NCI-H1092 (cell line): ENCODE data around the gene FOXK2.

Experiments used
- DNase-seq: peaks from one replicate; lab custom pipeline; 2025; lab: John Stamatoyannopoulos, UW

The FOXK2 gene

GRCh38 chr17:82609655-82610054, 90.1 kb downstream of the FOXK2 start:
- DNase-seq = no peak

GRCh38 chr17:82611140-82612058, 91.9 kb downstream of the FOXK2 start:
- no peak for DNase-seq

DNA sequence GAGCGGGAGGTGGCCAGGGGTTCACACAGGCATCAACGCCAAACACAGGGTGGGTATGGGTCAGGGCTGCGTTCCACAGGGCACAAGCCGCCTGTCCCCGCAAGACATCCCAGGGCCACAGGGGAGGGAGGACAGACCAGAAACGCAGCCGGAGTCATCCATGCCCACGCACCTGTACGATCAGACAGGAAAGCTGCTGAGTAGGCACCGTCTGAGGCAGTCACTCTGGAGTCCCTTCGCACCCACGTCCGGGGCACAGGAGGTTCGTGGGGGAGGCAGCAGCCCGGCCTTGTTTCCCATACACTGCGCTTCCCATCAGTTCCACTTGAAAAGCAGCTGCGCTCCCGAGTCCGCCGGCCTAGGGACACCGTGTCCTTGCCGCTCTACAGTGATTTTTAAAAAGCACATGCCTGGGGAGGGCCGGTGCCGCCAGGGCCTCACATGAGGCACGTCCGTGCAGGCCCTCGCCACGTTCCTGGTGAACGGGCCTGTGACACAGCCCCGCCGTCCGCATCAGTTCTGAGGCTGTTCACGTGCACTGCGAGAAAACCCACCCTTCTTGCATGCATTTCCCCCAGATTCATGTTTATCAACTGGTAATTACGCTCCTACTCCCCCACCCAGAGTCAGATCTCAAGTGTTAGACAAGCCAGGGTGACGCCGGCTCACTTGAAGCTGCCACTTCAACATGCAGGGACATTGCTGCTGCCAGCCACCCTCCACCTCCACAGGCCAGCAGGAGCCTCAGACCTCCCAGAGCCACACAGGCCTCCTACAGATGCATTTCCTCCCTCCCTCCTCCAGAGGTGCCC, 94.0 kb downstream of the FOXK2 start:
- no peak for DNase-seq

DNA sequence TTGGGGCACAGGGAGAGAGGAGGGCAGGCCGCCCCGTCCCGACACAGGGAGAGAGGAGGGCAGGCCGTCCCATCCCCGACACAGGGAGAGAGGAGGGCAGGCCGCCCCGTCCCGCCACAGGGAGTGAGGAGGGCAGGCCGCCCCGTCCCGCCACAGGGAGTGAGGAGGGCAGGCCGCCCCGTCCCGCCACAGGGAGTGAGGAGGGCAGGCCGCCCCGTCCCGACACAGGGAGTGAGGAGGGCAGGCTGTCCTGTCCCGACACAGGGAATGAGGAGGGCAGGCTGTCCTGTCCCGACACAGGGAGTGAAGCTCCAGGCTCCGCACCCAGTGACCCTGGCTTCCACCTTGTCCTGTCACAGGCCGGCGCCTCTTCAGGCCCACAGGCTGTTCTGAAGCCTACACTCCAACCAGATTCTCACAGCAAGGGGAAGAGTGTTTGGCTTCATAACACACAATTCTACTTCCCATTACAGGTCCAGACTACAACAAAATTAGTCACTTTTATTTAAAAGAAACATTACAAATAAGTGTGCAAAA, 94.6 kb downstream of the FOXK2 start:
- no peak for DNase-seq

DNA sequence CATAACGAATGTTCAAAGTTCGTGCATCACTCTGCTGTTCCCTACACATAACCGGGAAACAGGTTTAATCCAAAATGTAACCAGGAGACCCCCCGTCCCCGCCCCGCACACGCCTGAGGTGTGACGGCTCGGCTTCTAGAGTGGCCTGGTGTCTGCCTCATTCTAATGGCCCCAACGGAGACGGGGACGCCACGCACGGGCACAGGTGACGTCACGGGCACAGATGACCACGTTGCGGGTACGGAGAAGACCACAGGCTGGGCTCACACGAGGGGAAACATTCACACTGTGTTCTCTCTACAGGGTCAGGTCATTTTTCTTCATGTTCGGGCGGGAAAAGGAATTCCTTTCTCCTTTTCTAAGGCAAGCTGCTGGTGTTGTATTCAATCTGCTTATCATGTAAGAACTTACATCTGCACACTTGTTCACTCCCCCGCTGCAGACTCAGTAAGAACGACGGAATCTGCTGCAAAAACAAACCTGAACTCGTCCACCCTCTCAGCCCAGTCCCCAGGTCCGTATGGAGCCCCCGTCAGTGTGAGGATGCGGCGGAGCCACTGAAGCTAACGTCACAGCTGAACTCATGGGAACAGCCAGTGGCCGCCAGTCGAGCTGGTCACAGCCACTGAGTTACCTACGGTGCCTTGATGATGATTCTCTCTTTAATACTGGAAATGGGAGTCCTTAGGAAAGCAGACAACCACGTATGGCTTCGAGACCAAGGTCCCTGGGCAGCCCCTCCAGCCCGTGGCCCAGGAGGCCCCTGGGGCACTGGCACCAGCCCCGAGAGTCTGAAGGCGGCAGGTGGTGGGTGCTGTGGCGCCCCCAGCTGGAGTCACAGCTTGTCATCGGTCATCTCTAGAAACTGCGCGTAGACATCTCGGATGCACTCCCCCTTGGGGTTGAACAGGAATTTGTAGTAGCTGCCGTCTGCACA, 95.8 kb downstream of the FOXK2 start:
- no peak for DNase-seq

GRCh38 chr17:82616021-82616711, 96.6 kb downstream of the FOXK2 start:
- DNase-seq = no peak

- no peak for DNase-seq
These were observed 99.7 kb downstream of the FOXK2 start for GRCh38 chr17:82619211-82619610.

- DNase-seq = no peak
These were observed 100.1 kb downstream of the FOXK2 start for GRCh38 chr17:82619641-82620040.

DNA sequence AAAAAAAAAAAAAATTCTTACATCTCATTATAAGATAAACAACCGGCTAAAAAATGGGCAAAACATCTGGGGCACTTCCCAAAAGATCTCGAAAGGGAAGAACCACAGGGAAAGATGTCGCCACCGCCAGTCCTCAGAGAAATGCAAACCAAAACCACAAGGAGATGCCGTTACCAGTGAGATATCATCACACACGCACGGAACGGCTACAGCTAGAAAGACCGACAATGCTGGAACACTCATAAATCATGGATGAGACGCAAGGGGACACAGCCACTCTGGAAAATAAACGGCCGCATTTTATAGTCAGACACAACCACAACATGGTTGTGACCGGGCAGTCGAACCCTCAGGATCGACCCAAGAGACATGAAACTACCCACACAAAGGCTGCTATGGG, 104.2 kb downstream of the FOXK2 start:
- DNase-seq = no peak

DNA sequence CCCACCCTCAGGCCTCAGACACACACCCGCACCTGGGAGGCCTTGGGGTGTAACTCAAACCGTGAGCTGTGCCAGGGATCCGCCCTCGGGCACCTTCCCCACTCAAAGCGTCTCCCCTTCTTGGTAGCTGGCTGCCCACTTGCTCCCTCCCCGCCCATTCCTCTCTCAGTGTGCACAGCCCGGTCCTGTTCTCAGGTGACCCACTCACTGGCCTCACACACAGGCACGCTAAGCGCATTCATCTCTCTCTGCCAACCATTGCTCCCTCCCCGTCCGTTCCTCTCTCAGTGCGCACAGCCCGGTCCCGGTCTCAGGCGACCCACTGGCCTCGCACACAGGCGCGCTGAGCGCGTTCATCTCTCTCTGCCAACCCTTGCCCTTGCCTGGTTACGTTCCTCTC, 107.9 kb downstream of the FOXK2 start:
- no peak for DNase-seq

GRCh38 chr17:82629748-82630147, 110.2 kb downstream of the FOXK2 start:
- DNase-seq = no peak

DNA sequence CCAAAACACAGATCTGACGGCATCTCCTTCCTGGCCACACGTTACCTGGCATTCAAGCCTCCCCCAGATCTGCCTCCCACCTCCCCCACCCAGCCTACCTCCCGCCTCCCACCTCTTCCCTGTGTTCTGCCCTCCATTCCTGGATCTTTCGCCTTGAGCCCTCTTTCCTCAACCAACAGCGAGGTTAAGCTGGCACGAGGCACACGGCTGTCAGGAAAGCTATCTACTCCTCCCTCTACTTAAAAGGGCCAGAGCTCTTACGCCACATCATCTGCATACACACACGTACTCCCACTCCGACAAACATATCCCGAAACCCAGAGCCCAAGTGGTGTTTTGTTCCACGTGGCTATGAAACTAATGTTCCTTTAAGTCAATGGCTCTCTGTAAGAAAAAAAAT, 110.7 kb downstream of the FOXK2 start:
- no peak for DNase-seq

DNA sequence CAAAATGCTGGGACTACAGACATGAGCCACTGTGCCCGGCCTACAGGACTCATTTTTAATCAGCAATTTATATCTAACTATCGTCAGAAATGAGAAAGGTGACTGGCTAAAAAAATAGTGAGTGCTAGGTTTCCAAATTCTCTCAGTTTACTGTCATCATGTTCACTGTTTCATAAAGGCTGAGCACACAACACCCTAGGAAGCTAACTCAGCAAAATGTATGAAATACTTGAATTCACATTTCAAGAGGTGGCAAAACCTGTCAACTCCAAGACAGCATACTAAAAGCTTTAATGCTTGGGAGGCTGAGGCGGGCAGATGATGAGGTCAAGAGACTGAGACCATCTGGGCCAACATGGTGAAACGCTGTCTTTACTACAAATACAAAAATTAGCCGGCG, 112.0 kb downstream of the FOXK2 start:
- no peak for DNase-seq

GRCh38 chr17:82632451-82632850, 112.9 kb downstream of the FOXK2 start:
- DNase-seq = no peak

GRCh38 chr17:82633343-82633742, 113.8 kb downstream of the FOXK2 start:
- no peak for DNase-seq

DNA sequence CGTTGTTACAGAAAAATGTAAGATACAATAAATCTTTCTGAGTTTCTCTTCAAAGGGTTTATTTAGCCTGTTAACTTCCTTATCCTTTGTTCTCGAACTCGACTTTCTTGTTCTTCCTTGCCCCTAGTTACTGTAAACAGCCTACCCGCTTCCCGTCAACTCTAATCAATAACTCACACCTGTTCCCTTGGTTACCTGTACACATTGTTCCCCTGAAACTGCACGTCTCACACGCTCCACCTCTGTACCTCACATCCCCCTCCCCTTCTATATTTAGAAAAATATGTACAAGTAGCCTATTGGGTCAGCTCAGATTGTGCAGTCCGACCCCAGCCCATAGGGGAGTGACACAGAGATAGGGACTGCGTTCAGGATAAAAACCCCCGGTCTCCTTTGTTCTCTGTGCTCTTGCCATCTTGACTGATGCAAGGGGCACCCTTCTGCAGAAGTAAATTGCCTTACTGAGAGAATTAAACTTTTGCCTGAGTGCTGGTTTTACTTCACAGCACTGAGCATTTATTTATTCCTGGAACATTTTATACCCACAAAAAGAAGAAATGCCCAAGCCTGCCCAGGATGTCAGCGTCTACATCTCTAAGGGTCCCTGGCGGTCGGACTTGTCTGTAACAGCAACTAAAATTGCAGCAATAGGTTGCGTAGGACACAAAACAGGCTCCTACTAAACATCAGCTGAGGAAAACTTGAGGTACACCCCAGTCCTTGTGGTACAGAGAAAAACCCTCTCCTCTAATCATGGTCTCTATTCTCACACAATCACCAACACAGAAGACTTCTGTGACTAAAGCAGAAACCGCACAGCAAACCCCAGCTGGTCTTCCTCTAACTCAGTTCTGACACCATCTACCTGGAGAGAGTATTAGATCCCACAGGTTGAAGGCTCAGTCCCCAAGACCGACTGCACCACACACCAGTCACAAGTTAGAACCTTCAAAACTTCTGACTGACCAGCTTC, 117.4 kb downstream of the FOXK2 start:
- no peak for DNase-seq

DNA sequence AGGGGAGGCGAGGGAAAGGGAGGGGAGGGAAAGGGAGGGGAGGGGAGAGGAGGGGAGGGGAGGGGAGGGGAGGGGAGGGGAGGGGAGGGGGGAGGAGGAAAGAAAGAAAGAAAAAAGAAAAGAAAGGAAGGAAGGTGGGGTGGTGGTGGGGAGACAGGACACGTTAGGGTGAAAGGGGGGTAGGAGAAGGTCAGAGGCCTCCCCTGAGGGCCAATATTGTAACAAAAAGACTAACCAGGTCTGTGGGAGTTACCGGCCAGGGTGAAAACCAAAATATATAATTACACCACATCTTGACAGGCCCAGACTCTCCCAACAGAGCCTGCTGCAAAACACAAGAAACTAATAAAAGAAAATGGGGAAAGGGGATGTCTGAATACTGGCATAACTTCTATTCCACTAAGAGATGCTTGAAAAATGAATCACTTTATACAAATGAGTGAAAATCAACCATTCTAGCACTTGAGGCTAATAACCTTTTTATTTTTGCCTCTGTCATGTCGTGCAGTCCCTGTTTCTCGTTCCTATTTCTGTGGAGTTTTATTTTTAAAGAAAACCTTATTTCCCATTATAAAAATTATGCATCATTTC, 118.7 kb downstream of the FOXK2 start:
- DNase-seq = no peak

- DNase-seq = no peak
These were observed 120.1 kb downstream of the FOXK2 start for GRCh38 chr17:82639628-82640027.

DNA sequence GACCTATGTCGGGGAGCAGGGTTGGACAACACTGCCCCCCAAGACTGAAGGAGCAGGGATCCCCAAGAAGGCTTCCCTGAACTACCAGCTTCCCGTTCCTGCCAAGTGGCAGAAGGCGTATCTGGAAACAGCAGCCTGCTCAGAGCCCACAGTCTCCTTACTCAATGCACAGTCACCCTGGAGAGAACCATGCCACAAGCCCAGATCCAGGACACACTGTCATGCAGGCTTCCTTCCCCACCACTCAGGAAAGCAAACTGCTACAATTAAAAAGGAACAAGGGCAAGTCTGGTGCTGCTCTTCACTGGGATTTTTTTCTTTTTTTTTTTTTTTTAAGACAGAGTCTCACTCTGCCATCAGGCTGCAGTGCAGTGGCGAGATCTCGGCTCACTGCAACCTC, 120.5 kb downstream of the FOXK2 start:
- DNase-seq = no peak

- DNase-seq = no peak
These were observed 122.5 kb downstream of the FOXK2 start for GRCh38 chr17:82642022-82642421.
